Heart left ventricle (tissue), 16 donors: ENCODE results near the gene ADGRV1. TPM values are rescaled to one million over a fixed set of nuclear protein-coding genes. Genes with fewer than 3 reads are reported as not detected.

Source experiments
- ATAC-seq, 4 donors: fragments of 200-7000 bp; cut with Tn5 transposase; one replicate each; pipeline ENCODE4 v1.9.1; 2020 to 2022; ENCODE audit warnings: moderate library complexity in 4 of 4, mild to moderate bottlenecking in 3 of 4, moderate number of reproducible peaks in 1 of 4
- DNase-seq, 5 donors: peaks; one replicate each; pipeline ENCODE4 v3.0.0-alpha.2; 2020
- H3K27ac ChIP-seq, 12 donors: fragments of 200-600 bp; sonication (generic) in 4 of 12; one replicate each; pipeline versions ENCODE4 v1.5.0 to v1.8.0; 2016 to 2022; ENCODE audit warnings: mild to moderate bottlenecking in 2 of 12
- H3K27me3 ChIP-seq, 9 donors: fragments of 200-600 bp; sonication (generic) in 2 of 9; one replicate each; pipeline versions ENCODE4 v1.5.1 to v1.8.0; 2016 to 2022; ENCODE audit warnings: mild to moderate bottlenecking in 3 of 9
- H3K36me3 ChIP-seq, 9 donors: fragments of 200-600 bp; sonication (generic) in 2 of 9; one replicate each; pipeline versions ENCODE4 v1.5.0 to v1.8.0; 2018 to 2022; ENCODE audit warnings: mild to moderate bottlenecking in 2 of 9
- H3K4me1 ChIP-seq, 12 donors: fragments of 200-600 bp; sonication (generic) in 4 of 12; one replicate each; pipeline versions ENCODE4 v1.5.0 to v1.8.0; 2016 to 2022; ENCODE audit warnings: mild to moderate bottlenecking in 3 of 12
- H3K4me3 ChIP-seq, 12 donors: fragments of 200-600 bp; sonication (generic) in 4 of 12; one replicate each; pipeline versions ENCODE4 v1.5.0 to v1.8.0; 2017 to 2022; ENCODE audit warnings: mild to moderate bottlenecking in 9 of 12, moderate library complexity in 4 of 12
- H3K9me3 ChIP-seq, 12 donors: fragments of 200-600 bp; sonication (generic) in 4 of 12; one replicate each; pipeline versions ENCODE4 v1.5.0 to v1.8.0; 2016 to 2022; ENCODE audit warnings: mild to moderate bottlenecking in 1 of 12
- CTCF ChIP-seq, 12 donors: fragments of 200-600 bp; sonication (generic) in 4 of 12; IDR thresholded peaks; one replicate each; pipeline versions ENCODE4 v1.5.0 to v1.8.0; 2018 to 2022; ENCODE audit warnings: antibody characterized with exemption in 12 of 12, mild to moderate bottlenecking in 5 of 12
- POLR2A ChIP-seq, 2 donors: fragments of 450-650 bp; IDR thresholded peaks; one replicate each; pipeline ENCODE4 v1.6.1; 2017; ENCODE audit warnings: antibody characterized with exemption in 2 of 2, mild to moderate bottlenecking in 2 of 2, moderate library complexity in 2 of 2
- WGBS, 4 donors: extraction: QIAGEN DNeasy Blood & Tissue Kit in 2 of 4; methylation state at CpG; one replicate each; pipeline versions ENCODE4 v1.1.5 to v1.1.7; 2013 to 2018; 5-methylcytosine and 5-hydroxymethylcytosine counted together
- intact Hi-C, 10 donors: fragments of 100-400 bp; cut with DNase I; formaldehyde crosslinking; loops; one replicate each; pipeline versions ENCODE4 v1.11.1 to v1.14.2; 2022
- polyA plus RNA-seq, 2 donors: library from polyadenylated mRNA; stranded (reverse); fragments of 200-250 nt; gene quantifications; one replicate each; pipeline ENCODE4 v1.2.3, GENCODE V29; 2013
- total RNA-seq, 9 donors: library from RNA; depleted of rRNA in 2 of 9; stranded (reverse); fragments of >200 nt in 2 of 9; fragmentation: NEBNext Ultra II Directional in 3 of 9; extraction: Animal tissue kit (Norgen Biotek cat#: 25700) in 3 of 9; gene quantifications; one replicate each; pipeline versions ENCODE4 v1.1.0 to v1.2.4, GENCODE V29; 2016 to 2023
- donor health status: ischemic (EF 13 %, LVEDD 7.1; RV severe dilation, severe dysfunction).
- donor health status: healthy with polysubstance abuse.
- donor health status: DM: no; HTN: yes; CAD: no.
- donor health status: DM: no; HTN: no; CAD: no.
- donor health status: ischemic (EF 25% LVEDD 6.9; RV normal size, moderate dysfunction).
- donor health status: ischemic (EF 25% LVEDD 5.7; RV mildly dilated, moderate dysfunction).
- donor health status: healthy.
- donor health status: DM: yes; HTN: yes; CAD: no.
- donor health status: ischemic (EF 35%, LVEDD 5.7; RV mildly dilated, moderate dysfunction).
- donor health status: nonischemic (EF 11% LVEDD 7.7; RV severe dilation, severe dysfunction).
- donor health status: DM: yes; HTN: yes; CAD: no.
- donor health status: PGD.
- donor health status: ischemic (EF 29% LVEDD 5.4; RV normal size, mild dysfunction).
- donor health status: nonischemic (EF 23%, LVEDD 6.1; RV moderate dilation, normal function).

Gene ADGRV1
- total and polyA plus RNA-seq, 11 donors = 0.25 to 0.29 TPM; not detected in 9

- Histone ChIP-seq H3K27ac (no peak overlapping the region), H3K27me3 (peaks cover 0 to 3% (median 0%) of the 10 kb centered on the region in 9 donors), H3K36me3 (no peaks in the 10 kb centered on the region), H3K4me1 (no peaks in the 10 kb centered on the region), H3K4me3 (no peak overlapping the region), H3K9me3 (no peaks in the 10 kb centered on the region)
- DNase-seq = no peak
- WGBS, 4 donors = 85 to 91% (median 89%) methylated on average over 2 of the region's 2 CpGs
- no peak for ATAC-seq
- TF ChIP-seq POLR2A (IDR thresholded peaks at IDR 0.05) (no peak), CTCF (IDR thresholded peaks at IDR 0.05) (no peak)
- intact Hi-C loops = loop anchor here in 1 of 10 donors (10.0 kb wide), 1 partner anchor 85 kb away; no protein-coding TSS in a partner anchor
Observed at GRCh38 chr5:90700299-90700698, 141.7 kb downstream of the ADGRV1 start.

DNA sequence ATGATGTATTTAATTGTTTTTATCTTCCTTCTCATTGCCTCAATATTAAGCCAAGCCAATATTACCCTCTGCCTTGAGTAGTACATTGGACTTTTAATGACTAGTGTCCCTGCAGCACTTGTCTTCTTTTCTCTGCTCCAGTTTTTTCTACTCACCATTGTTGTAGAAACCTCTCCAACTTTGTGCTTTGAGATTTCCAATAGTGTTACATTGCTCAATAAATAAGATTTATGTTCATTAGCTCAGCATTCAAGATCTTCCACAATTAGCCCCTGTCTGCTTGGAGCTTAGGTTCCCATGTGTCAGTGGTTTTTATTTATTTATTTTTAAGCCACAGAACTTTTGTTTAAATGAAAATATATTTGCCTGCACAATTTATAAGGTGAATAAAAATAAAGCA is 145.3 kb downstream of the ADGRV1 start:
- no peak for TF ChIP-seq CTCF (IDR thresholded peaks at IDR 0.05)
- no peak for TF ChIP-seq POLR2A (IDR thresholded peaks at IDR 0.05)
- no peak overlapping the region for H3K27ac ChIP-seq
- H3K27me3 ChIP-seq = peaks cover 0 to 3% (median 0%) of the 10 kb centered on the region in 9 donors
- H3K9me3 ChIP-seq = no peaks in the 10 kb centered on the region
- no peaks in the 10 kb centered on the region for H3K36me3 ChIP-seq
- no peak for DNase-seq
- no peak overlapping the region for H3K4me3 ChIP-seq
- H3K4me1 ChIP-seq = no peaks in the 10 kb centered on the region
- ATAC-seq = no peak
- intact Hi-C loops = loop anchor here in 1 of 10 donors (10.0 kb wide), 1 partner anchor 81 kb away; no protein-coding TSS in a partner anchor

DNA sequence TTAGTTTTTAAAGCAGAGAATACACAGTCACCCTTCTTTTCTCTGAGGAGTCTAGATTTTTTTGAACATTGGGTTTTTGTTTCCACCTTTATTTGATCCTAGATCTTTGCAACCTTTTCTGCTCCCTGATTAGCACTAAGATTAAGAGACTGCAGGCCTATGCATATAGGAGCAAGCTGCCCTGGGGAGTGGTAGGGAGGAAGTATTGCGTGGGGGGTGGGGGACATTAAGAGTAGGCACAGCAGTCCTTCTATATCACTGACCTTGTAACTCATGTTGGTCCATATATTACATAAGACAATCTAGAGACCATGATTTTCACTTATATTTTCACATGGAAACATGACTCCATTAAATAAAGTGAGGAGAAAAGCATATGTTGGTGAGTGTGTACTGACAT is 149.1 kb downstream of the ADGRV1 start:
- ATAC-seq (no peak), DNase-seq (no peak)
- Histone ChIP-seq H3K4me1 (no peaks in the 10 kb centered on the region), H3K9me3 (no peaks in the 10 kb centered on the region), H3K36me3 (no peaks in the 10 kb centered on the region), H3K27me3 (peaks cover 0 to 3% (median 0%) of the 10 kb centered on the region in 9 donors), H3K4me3 (no peak overlapping the region), H3K27ac (no peak overlapping the region)
- WGBS, 4 donors = 75 to 85% (median 83%) methylated on average over 1 of the region's 1 CpG
- intact Hi-C loops = loop anchor here in 2 of 10 donors (5.0 to 10.0 kb wide), 2 partner anchors 75 to 77 kb away; no protein-coding TSS in a partner anchor
- no peak for TF ChIP-seq POLR2A (IDR thresholded peaks at IDR 0.05)
- TF ChIP-seq CTCF (IDR thresholded peaks at IDR 0.05) = no peak

DNA sequence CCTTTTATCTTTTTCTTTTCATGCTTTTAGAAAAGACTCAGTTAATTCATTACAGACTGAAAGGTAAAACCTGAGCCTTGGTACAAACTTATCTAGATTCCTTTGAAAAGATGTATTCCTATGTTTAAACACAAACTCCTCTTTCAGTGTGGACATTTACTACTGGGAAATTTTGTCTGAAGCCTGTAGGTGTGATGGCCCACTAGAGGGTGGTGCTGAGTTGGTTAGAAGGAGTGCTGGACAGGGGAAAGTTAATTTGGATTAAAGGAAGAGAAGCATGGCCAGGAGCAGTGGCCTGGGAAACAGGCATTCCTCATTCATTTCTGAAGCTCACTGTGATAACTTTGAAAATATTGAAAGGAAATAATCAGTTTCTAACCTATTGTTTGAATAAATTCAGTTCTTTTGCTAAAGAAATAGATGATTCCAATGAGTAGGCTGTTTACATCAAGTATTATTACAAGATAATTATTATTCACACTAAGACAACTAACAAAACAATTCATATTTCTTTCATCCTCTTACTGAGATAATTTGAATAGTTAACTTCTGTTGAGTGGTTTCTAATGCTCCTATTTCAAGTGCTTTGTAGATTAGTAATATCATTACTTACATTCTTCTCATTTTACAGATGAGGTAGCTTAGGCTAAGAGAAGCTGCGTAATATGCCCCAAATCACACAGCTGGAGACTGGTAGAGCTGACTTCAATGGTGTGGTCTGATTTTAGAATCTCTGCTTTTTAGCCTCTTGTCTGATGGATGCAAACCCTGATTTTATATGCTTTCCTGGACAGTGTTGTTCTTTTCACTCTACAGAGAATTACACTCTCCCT is 150.9 kb downstream of the ADGRV1 start:
- H3K4me1 ChIP-seq = no peaks in the 10 kb centered on the region
- intact Hi-C loops = loop anchor here in 3 of 10 donors (5.0 to 10.0 kb wide), 2 partner anchors 73 to 75 kb away; no protein-coding TSS in a partner anchor
- no peaks in the 10 kb centered on the region for H3K9me3 ChIP-seq
- no peaks in the 10 kb centered on the region for H3K36me3 ChIP-seq
- WGBS, 4 donors = 91 to 97% (median 92%) methylated on average over 1 of the region's 1 CpG
- H3K4me3 ChIP-seq = no peak overlapping the region
- no peak overlapping the region for H3K27ac ChIP-seq
- peaks cover 0 to 3% (median 0%) of the 10 kb centered on the region in 9 donors for H3K27me3 ChIP-seq
- no peak for TF ChIP-seq POLR2A (IDR thresholded peaks at IDR 0.05)
- peak; percentile 27 to 67 (median 46) for TF ChIP-seq CTCF (IDR thresholded peaks at IDR 0.05)
- DNase-seq = peak in 2 of 5 donors; percentile 9 to 21
- peak in 2 of 4 donors; percentile 45 to 68 for ATAC-seq
